ENCODE results near the gene PITPNM1.

PITPNM1 gene

GRCh38 chr11:67523556-67524479 is 18.7 kb upstream of the PITPNM1 start:
- Histone ChIP-seq H3K27ac (ENCODE audit: low read depth, low read length, severe bottlenecking) (no peak overlapping the region), H3K4me3 (ENCODE audit: extremely low read depth, insufficient read depth, low read length, poor library complexity, severe bottlenecking) (no peak overlapping the region), H3K9me3 (ENCODE audit: control insufficient read depth, low read length) (no peaks in the 10 kb centered on the region), H3K4me1 (ENCODE audit: control insufficient read depth, insufficient read depth, low read length, poor library complexity, severe bottlenecking) (no peaks in the 10 kb centered on the region), H3K36me3 (ENCODE audit: control insufficient read depth, insufficient read depth, low read length) (no peaks in the 10 kb centered on the region)
- 90 to 93% methylated on average over 14 to 22 of the region's 25 CpGs for WGBS, 2 experiments (ENCODE audit: insufficient coverage in 2 of 2)

DNA sequence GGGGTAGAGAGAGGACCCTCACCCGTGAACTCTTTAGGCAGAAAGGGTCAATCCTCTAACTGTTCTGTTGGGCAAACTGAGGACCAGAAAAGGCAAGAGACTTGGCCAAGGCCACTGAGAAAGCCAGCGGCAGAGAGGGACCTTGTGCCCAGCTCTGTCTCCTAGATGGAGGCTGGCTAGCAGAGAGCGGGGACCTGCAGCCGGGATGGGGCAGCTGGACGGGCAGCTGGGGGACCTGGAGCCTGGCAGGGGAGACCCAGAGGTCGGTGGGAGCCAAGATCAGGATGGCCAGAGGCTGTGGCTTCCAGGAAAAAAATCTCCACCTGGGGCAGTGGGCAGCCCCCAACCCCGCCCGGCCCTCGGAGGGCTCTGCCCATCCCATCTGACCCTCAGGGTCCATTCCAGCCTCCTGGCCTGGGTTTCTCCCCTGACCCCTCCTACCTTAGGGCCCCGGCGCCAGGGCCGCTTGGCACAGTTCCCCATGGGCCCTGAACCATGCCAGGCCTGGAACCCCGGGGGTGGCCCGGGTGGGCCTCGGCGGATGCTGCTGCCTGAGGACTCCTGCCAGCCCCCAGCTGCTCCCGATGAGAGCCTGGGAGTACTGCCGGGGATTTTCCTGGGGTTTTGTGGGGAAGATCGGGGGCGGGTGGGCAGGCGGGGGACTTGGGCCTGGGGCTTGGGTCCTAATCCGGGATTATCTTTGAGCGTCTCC is 17.8 kb upstream of the PITPNM1 start, which contains the start of gene CABP2:
CABP2 (minus strand) TSS at position 603 of the 712 bp plus-strand sequence; CDS start at position 483, 120 bp downstream.
- no peaks in the 10 kb centered on the region for H3K36me3 ChIP-seq (ENCODE audit: control insufficient read depth, insufficient read depth, low read length)
- no peaks in the 10 kb centered on the region for H3K9me3 ChIP-seq (ENCODE audit: control insufficient read depth, low read length)
- WGBS, 2 experiments (ENCODE audit: insufficient coverage in 2 of 2), result 90% methylated on average over 20 to 21 of the region's 23 CpGs
- no peak within 1 kb of the TSS for H3K4me3 ChIP-seq (ENCODE audit: extremely low read depth, insufficient read depth, low read length, poor library complexity, severe bottlenecking)
- no peak within 1 kb of the TSS for H3K27ac ChIP-seq (ENCODE audit: low read depth, low read length, severe bottlenecking)
- no peaks in the 10 kb centered on the region for H3K4me1 ChIP-seq (ENCODE audit: control insufficient read depth, insufficient read depth, low read length, poor library complexity, severe bottlenecking)

DNA sequence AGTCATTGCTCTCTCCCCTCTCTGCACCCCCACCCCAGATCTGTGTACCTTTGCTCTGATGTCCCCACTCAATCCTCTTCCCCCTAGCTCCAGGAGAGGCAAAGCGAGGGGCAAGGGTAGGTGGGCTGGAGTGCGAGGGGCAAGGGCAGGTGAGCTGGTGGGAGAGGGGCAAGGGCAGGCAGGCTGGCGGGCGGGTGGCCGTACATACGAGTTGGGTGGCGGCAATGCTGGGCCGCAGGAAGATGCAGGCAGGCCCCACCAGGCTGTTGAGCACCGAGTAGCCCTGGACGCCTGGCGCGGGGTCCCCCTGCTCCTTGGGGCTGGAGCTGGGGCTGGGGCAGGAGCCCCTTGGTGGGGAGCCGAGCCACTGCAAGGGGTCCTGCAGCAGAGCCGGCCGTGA is 17.2 kb upstream of the PITPNM1 start:
- H3K9me3 ChIP-seq (ENCODE audit: control insufficient read depth, low read length), result no peaks in the 10 kb centered on the region
- H3K27ac ChIP-seq (ENCODE audit: low read depth, low read length, severe bottlenecking), result no peak overlapping the region
- no peaks in the 10 kb centered on the region for H3K4me1 ChIP-seq (ENCODE audit: control insufficient read depth, insufficient read depth, low read length, poor library complexity, severe bottlenecking)
- H3K4me3 ChIP-seq (ENCODE audit: extremely low read depth, insufficient read depth, low read length, poor library complexity, severe bottlenecking), result no peak overlapping the region
- WGBS, 2 experiments (ENCODE audit: insufficient coverage in 2 of 2), result 87 to 91% methylated on average over 9 of the region's 15 CpGs
- H3K36me3 ChIP-seq (ENCODE audit: control insufficient read depth, insufficient read depth, low read length), result no peaks in the 10 kb centered on the region

- Histone ChIP-seq H3K4me1 (ENCODE audit: control insufficient read depth, insufficient read depth, low read length, poor library complexity, severe bottlenecking) (no peaks in the 10 kb centered on the region), H3K9me3 (ENCODE audit: control insufficient read depth, low read length) (no peaks in the 10 kb centered on the region), H3K36me3 (ENCODE audit: control insufficient read depth, insufficient read depth, low read length) (no peaks in the 10 kb centered on the region), H3K4me3 (ENCODE audit: extremely low read depth, insufficient read depth, low read length, poor library complexity, severe bottlenecking) (no peak overlapping the region), H3K27ac (ENCODE audit: low read depth, low read length, severe bottlenecking) (no peak overlapping the region)
- WGBS, 2 experiments (ENCODE audit: insufficient coverage in 2 of 2), result 89% methylated on average over 7 of the region's 10 CpGs; no CpG with 5 or more reads in 1 of the 2 experiments
These were observed 16.8 kb upstream of the PITPNM1 start for GRCh38 chr11:67521924-67522323.

DNA sequence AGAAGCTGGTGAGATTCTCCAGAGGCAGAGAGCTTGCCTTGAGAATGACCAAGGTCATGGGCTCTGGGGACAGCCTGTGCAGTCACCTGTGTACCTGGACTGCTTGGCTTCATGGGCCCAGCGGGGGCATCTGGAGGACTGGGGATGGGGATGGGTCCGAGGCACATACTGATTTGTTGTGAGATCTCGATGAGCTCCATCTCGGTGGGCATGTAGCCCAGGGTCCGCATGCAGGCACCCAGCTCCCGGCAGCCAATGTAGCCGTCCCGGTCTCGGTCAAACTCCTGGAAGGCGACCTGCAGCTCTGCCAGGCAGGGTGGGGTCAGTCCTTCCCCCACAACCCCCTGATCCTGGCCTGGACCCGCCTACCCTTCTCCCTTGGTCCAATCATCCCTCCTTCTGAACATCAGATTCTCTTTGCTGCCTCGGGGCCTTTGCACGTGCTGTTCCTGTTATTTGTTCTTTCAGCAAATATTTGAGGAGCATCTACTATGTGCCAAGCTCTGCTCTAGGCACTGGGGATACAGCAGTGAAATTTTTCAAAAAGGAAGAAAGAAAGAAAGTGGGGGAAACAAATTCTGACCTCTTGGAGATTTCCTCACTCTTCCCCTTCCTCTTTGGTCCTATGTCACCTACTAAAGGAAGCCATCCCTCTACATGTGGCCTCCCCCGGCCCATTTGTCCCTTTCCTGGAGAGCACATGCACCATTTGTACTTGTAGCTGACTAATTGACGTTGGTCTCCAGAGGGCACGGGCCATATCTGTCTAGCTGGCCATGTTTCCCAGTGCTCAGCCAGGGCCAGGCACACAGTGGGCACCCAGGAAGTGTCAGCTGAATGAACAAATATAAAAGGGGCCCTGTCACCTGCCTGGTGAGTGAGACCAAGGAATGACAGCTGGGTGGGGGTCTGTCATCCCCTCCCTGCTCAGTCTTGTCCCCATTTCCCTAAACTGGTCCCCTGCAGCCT is 16.0 kb upstream of the PITPNM1 start:
- no peaks in the 10 kb centered on the region for H3K9me3 ChIP-seq (ENCODE audit: control insufficient read depth, low read length)
- no peaks in the 10 kb centered on the region for H3K4me1 ChIP-seq (ENCODE audit: control insufficient read depth, insufficient read depth, low read length, poor library complexity, severe bottlenecking)
- no peak overlapping the region for H3K27ac ChIP-seq (ENCODE audit: low read depth, low read length, severe bottlenecking)
- H3K36me3 ChIP-seq (ENCODE audit: control insufficient read depth, insufficient read depth, low read length), result no peaks in the 10 kb centered on the region
- H3K4me3 ChIP-seq (ENCODE audit: extremely low read depth, insufficient read depth, low read length, poor library complexity, severe bottlenecking), result no peak overlapping the region
- 89 to 92% methylated on average over 14 to 16 of the region's 16 CpGs for WGBS, 2 experiments (ENCODE audit: insufficient coverage in 2 of 2)

GRCh38 chr11:67519726-67520125 is 14.6 kb upstream of the PITPNM1 start:
- H3K9me3 ChIP-seq (ENCODE audit: control insufficient read depth, low read length), result no peaks in the 10 kb centered on the region
- H3K4me1 ChIP-seq (ENCODE audit: control insufficient read depth, insufficient read depth, low read length, poor library complexity, severe bottlenecking), result no peaks in the 10 kb centered on the region
- H3K36me3 ChIP-seq (ENCODE audit: control insufficient read depth, insufficient read depth, low read length), result no peaks in the 10 kb centered on the region
- no peak overlapping the region for H3K4me3 ChIP-seq (ENCODE audit: extremely low read depth, insufficient read depth, low read length, poor library complexity, severe bottlenecking)
- 89 to 96% methylated on average over 32 of the region's 32 CpGs for WGBS, 2 experiments (ENCODE audit: insufficient coverage in 2 of 2)
- no peak overlapping the region for H3K27ac ChIP-seq (ENCODE audit: low read depth, low read length, severe bottlenecking)

GRCh38 chr11:67517784-67518552 is 12.8 kb upstream of the PITPNM1 start:
- Histone ChIP-seq H3K36me3 (ENCODE audit: control insufficient read depth, insufficient read depth, low read length) (no peaks in the 10 kb centered on the region), H3K4me1 (ENCODE audit: control insufficient read depth, insufficient read depth, low read length, poor library complexity, severe bottlenecking) (no peaks in the 10 kb centered on the region), H3K27ac (ENCODE audit: low read depth, low read length, severe bottlenecking) (no peak overlapping the region), H3K4me3 (ENCODE audit: extremely low read depth, insufficient read depth, low read length, poor library complexity, severe bottlenecking) (no peak overlapping the region), H3K9me3 (ENCODE audit: control insufficient read depth, low read length) (no peaks in the 10 kb centered on the region)
- WGBS, 2 experiments (ENCODE audit: insufficient coverage in 2 of 2), result 90 to 93% methylated on average over 7 to 10 of the region's 10 CpGs

DNA sequence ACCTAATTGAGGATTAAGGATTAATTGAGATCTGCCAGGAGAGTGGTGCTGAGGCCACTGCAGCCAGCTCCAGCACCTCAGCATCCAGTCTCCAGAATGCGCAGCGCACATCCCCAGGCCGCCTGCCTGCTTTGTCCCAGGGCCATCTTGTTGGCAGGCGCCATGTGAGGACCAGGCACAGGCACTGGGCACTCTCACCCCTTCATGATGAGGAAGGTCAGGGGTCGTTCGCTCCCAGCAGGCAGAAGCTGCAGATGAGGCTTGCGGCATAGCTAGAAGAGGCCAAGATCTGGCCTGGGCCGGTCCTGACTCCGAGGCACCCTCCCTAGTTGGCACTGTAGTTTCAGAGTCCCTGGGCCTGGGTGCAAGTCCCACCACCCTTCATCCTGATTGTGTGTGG is 11.6 kb upstream of the PITPNM1 start:
- no peaks in the 10 kb centered on the region for H3K9me3 ChIP-seq (ENCODE audit: control insufficient read depth, low read length)
- H3K4me3 ChIP-seq (ENCODE audit: extremely low read depth, insufficient read depth, low read length, poor library complexity, severe bottlenecking), result no peak overlapping the region
- WGBS, 2 experiments (ENCODE audit: insufficient coverage in 2 of 2), result 89 to 94% methylated on average over 9 of the region's 9 CpGs
- no peaks in the 10 kb centered on the region for H3K36me3 ChIP-seq (ENCODE audit: control insufficient read depth, insufficient read depth, low read length)
- no peak overlapping the region for H3K27ac ChIP-seq (ENCODE audit: low read depth, low read length, severe bottlenecking)
- H3K4me1 ChIP-seq (ENCODE audit: control insufficient read depth, insufficient read depth, low read length, poor library complexity, severe bottlenecking), result no peaks in the 10 kb centered on the region

DNA sequence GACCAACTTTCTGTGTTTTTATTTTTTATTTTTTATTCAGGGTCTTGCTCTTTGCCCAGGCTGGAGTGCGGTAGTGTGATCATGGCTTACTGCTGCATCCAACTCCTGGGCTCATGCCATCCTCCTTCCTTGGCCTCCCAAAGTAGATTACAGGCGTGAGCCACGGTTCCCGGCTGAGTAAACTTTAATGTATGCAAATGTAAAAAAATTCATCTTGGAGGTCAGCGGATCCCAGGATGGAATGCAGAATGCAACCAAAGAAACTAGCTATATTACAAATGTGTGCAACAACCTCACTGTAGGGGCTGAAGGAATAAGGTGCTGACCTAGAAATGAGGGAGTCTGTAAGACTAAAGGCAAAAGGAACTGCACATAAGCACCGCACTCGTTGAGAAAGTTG is 9.0 kb upstream of the PITPNM1 start:
- WGBS, 2 experiments (ENCODE audit: insufficient coverage in 2 of 2), result 80 to 90% methylated on average over 2 to 4 of the region's 7 CpGs
- H3K9me3 ChIP-seq (ENCODE audit: control insufficient read depth, low read length), result no peaks in the 10 kb centered on the region
- no peaks in the 10 kb centered on the region for H3K4me1 ChIP-seq (ENCODE audit: control insufficient read depth, insufficient read depth, low read length, poor library complexity, severe bottlenecking)
- H3K36me3 ChIP-seq (ENCODE audit: control insufficient read depth, insufficient read depth, low read length), result no peaks in the 10 kb centered on the region
- H3K4me3 ChIP-seq (ENCODE audit: extremely low read depth, insufficient read depth, low read length, poor library complexity, severe bottlenecking), result no peak overlapping the region
- no peak overlapping the region for H3K27ac ChIP-seq (ENCODE audit: low read depth, low read length, severe bottlenecking)
